ENCODE measurements around the gene PLEKHM1. TPM values are rescaled to one million over a fixed set of nuclear protein-coding genes. Genes with fewer than 3 reads are reported as not detected.
A peak's percentile ranks its signal among the peaks of the same experiment; 100 is the strongest.
"Not testable (repeated sequence)": the region's sequence is repeated elsewhere in the genome, so short reads cannot be mapped to it uniquely, and the experiment has no call there.

PLEKHM1 gene
- total RNA-seq (10 to 100 TPM in 1 of 2 donors, 1 to 10 TPM in 1; 8.5 to 15.8 TPM), polyA plus RNA-seq (1 to 10 TPM; 6.2 to 8.5 TPM)

GRCh38 chr17:45490615-45491433, at the start of gene PLEKHM1:
Gene PLEKHM1, minus strand, starts transcription at chr17:45490721. Its CDS starts 8,237 bp downstream, at chr17:45482484.
- 2% methylated on average over 54 of the region's 59 CpGs for WGBS
- TF ChIP-seq GABPA (IDR thresholded peaks at IDR 0.05 in 1 of 2, conservative IDR thresholded peaks at IDR 0.05 in 1 of 2) (peak in 1 of 2 donors; percentile 49), YY1 (IDR thresholded peaks at IDR 0.05) (peak; percentile 50), SP1 (IDR thresholded peaks at IDR 0.05) (peak; percentile 21)
- H3K27me3 ChIP-seq (ENCODE audit: control insufficient read depth in 4 of 4, insufficient read depth in 4 of 4, low read length in 3 of 4); H3K9me3 ChIP-seq (ENCODE audit: control insufficient read depth in 4 of 4, low read length in 3 of 4); H3K36me3 ChIP-seq (ENCODE audit: control insufficient read depth in 4 of 4, insufficient read depth in 3 of 4, low read depth in 1 of 4, low read length in 3 of 4); H3K4me1 ChIP-seq (ENCODE audit: control insufficient read depth in 4 of 4, insufficient read depth in 4 of 4, low read length in 3 of 4): not testable (repeated sequence)
- DNase-seq (ENCODE audit: low spot score): peak; percentile 84
- H3K9ac ChIP-seq (ENCODE audit: low read depth in 1 of 2, low read length in 2 of 2): peak within 1 kb of the TSS; percentile 28 to 60
- H3K4me3 ChIP-seq (ENCODE audit: low read depth in 1 of 3, low read length in 3 of 3): peak within 1 kb of the TSS in 2 of 3 donors; percentile 58 to 59
- peak within 1 kb of the TSS; percentile 67 to 75 for H3K27ac ChIP-seq (ENCODE audit: low read depth in 1 of 2, low read length in 2 of 2)

DNA sequence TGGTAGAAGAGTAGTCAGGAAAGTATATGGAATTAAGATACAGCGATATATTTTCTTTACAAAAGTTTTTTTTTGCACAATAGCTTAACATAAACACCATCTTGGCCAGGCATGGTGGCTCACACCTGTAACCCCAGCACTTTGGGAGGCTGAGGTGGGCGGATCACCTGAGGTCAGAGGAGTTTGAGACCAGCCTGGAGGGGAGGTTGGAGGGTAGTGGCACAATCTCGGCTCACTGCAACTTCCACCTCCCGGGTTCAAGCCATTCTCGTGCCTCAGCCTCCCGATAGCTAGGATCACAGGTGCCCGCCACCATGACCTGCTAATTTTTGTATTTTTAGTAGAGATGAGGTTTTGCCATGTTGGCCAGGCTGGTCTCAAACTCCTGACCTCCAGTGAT, 47.6 kb upstream of the PLEKHM1 start:
- not testable (repeated sequence) for H3K27me3 ChIP-seq (ENCODE audit: control insufficient read depth in 4 of 4, insufficient read depth in 4 of 4, low read length in 3 of 4); H3K4me1 ChIP-seq (ENCODE audit: control insufficient read depth in 4 of 4, insufficient read depth in 4 of 4, low read length in 3 of 4); H3K9me3 ChIP-seq (ENCODE audit: control insufficient read depth in 4 of 4, low read length in 3 of 4); H3K36me3 ChIP-seq (ENCODE audit: control insufficient read depth in 4 of 4, insufficient read depth in 3 of 4, low read depth in 1 of 4, low read length in 3 of 4); DNase-seq (ENCODE audit: low spot score); H3K4me3 ChIP-seq (ENCODE audit: low read depth in 1 of 3, low read length in 3 of 3); H3K9ac ChIP-seq (ENCODE audit: low read depth in 1 of 2, low read length in 2 of 2); H3K27ac ChIP-seq (ENCODE audit: low read depth in 1 of 2, low read length in 2 of 2)
- WGBS: 91% methylated on average over 6 of the region's 7 CpGs

DNA sequence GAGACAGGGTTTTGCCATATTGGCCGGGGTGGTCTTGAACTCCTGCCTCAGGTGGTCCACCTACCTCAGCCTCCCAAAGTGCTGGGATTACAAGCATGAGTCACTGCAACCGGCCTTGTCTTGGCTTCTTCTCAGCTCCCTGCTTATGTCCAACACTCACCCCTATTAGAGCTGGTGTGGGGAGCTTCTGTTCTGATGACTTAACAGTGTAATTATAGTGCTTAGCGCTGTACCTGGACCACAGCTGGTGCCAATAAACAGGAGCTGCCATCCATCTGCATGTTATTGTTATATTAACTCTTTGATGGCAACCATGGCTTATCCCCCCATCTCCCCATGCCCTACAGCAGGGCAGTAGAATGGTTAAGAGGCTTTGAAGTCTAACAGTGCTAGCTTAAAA, 15.6 kb upstream of the PLEKHM1 start:
- not testable (repeated sequence) for H3K4me1 ChIP-seq (ENCODE audit: control insufficient read depth in 4 of 4, insufficient read depth in 4 of 4, low read length in 3 of 4)

DNA sequence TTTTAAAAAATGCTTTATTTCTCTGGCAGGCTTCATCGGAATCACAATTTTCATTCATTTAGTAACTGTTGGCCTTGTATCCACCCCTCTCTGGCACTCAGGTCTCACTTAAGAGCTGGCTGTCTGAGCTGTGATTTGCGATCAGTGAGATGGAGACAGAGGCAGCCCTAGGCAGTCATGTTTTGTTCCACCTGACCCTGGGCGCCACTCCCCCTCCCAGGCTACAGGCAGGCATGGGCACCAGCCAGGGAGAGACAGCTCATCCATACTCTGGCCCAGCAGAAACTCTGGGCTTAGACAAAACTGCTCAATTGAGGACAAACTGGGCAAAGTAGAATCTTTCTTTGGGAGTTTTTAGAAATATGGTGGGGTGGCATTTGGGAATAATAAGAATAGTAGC, 14.7 kb upstream of the PLEKHM1 start:
- DNase-seq (ENCODE audit: low spot score); H3K27ac ChIP-seq (ENCODE audit: low read depth in 1 of 2, low read length in 2 of 2); H3K9me3 ChIP-seq (ENCODE audit: control insufficient read depth in 4 of 4, low read length in 3 of 4); H3K27me3 ChIP-seq (ENCODE audit: control insufficient read depth in 4 of 4, insufficient read depth in 4 of 4, low read length in 3 of 4); H3K4me1 ChIP-seq (ENCODE audit: control insufficient read depth in 4 of 4, insufficient read depth in 4 of 4, low read length in 3 of 4); H3K4me3 ChIP-seq (ENCODE audit: low read depth in 1 of 3, low read length in 3 of 3); H3K36me3 ChIP-seq (ENCODE audit: control insufficient read depth in 4 of 4, insufficient read depth in 3 of 4, low read depth in 1 of 4, low read length in 3 of 4); H3K9ac ChIP-seq (ENCODE audit: low read depth in 1 of 2, low read length in 2 of 2): not testable (repeated sequence)
- 89% methylated on average over 3 of the region's 3 CpGs for WGBS

More for the DNA sequence above, 15.6 kb upstream of the PLEKHM1 start:
- not testable (repeated sequence) for H3K9me3 ChIP-seq (ENCODE audit: control insufficient read depth in 4 of 4, low read length in 3 of 4); H3K27ac ChIP-seq (ENCODE audit: low read depth in 1 of 2, low read length in 2 of 2); H3K9ac ChIP-seq (ENCODE audit: low read depth in 1 of 2, low read length in 2 of 2); DNase-seq (ENCODE audit: low spot score); H3K27me3 ChIP-seq (ENCODE audit: control insufficient read depth in 4 of 4, insufficient read depth in 4 of 4, low read length in 3 of 4); H3K36me3 ChIP-seq (ENCODE audit: control insufficient read depth in 4 of 4, insufficient read depth in 3 of 4, low read depth in 1 of 4, low read length in 3 of 4); H3K4me3 ChIP-seq (ENCODE audit: low read depth in 1 of 3, low read length in 3 of 3)
- WGBS: 89% methylated on average over 3 of the region's 3 CpGs

DNA sequence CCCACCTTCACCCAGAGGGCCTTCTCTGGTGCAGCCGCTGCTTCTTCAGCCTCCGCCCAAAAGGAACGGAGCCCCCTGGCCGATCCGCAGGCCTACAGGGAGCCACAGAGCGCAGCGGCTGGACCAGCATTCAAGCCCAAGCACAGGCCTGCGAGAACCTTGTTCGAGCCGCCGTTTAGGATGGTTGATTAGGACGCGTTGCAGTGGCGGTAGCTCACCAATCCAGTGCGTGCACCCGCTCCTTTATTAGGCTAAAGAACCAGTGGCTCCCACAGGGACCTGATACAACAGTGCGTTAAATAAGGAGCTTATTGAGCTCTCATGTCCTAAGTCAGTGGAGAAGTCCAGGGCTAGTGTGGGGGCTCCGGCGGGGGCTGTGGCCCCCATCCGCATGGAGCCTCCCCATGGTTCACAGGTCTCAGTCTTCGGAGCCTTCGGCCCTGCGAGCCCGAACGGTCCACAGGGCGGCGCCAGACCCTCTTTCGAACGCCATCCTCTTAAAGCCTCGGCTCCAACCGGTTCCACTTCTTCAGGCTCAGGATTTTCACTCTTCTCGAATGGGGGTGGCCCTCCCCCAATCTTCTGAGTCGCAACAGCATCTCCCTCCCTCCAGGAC, 10.7 kb upstream of the PLEKHM1 start:
- H3K36me3 ChIP-seq (ENCODE audit: control insufficient read depth in 4 of 4, insufficient read depth in 3 of 4, low read depth in 1 of 4, low read length in 3 of 4); H3K4me3 ChIP-seq (ENCODE audit: low read depth in 1 of 3, low read length in 3 of 3); H3K27me3 ChIP-seq (ENCODE audit: control insufficient read depth in 4 of 4, insufficient read depth in 4 of 4, low read length in 3 of 4); H3K27ac ChIP-seq (ENCODE audit: low read depth in 1 of 2, low read length in 2 of 2); H3K4me1 ChIP-seq (ENCODE audit: control insufficient read depth in 4 of 4, insufficient read depth in 4 of 4, low read length in 3 of 4); H3K9me3 ChIP-seq (ENCODE audit: control insufficient read depth in 4 of 4, low read length in 3 of 4); H3K9ac ChIP-seq (ENCODE audit: low read depth in 1 of 2, low read length in 2 of 2); DNase-seq (ENCODE audit: low spot score): not testable (repeated sequence)
- peak in 1 of 2 donors; percentile 13 for TF ChIP-seq RAD21 (IDR thresholded peaks at IDR 0.05)
- WGBS: 25% methylated on average over 30 of the region's 33 CpGs

DNA sequence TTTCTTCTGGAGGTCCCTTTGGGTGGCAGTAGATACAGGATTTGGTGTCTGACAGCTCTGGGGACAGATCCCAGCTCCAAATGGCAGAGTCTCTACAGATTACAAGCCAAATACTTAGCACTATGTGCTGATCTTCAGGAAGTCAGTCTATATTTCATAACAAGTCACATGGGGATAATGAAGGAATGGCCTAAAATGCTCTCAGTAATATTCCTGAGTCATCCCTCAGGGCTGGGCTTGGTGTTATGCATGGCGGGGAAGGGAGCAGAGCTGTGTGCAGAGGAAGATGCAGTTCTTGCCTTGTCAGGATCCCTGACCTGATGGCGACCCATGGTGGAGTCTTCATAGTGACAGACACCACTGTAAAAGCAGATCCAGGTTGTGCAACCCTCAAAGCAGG, 10.0 kb upstream of the PLEKHM1 start:
- H3K9ac ChIP-seq (ENCODE audit: low read depth in 1 of 2, low read length in 2 of 2); H3K36me3 ChIP-seq (ENCODE audit: control insufficient read depth in 4 of 4, insufficient read depth in 3 of 4, low read depth in 1 of 4, low read length in 3 of 4); H3K27me3 ChIP-seq (ENCODE audit: control insufficient read depth in 4 of 4, insufficient read depth in 4 of 4, low read length in 3 of 4); H3K9me3 ChIP-seq (ENCODE audit: control insufficient read depth in 4 of 4, low read length in 3 of 4); H3K4me3 ChIP-seq (ENCODE audit: low read depth in 1 of 3, low read length in 3 of 3); DNase-seq (ENCODE audit: low spot score); H3K4me1 ChIP-seq (ENCODE audit: control insufficient read depth in 4 of 4, insufficient read depth in 4 of 4, low read length in 3 of 4); H3K27ac ChIP-seq (ENCODE audit: low read depth in 1 of 2, low read length in 2 of 2): not testable (repeated sequence)
- 79% methylated on average over 1 of the region's 2 CpGs for WGBS

DNA sequence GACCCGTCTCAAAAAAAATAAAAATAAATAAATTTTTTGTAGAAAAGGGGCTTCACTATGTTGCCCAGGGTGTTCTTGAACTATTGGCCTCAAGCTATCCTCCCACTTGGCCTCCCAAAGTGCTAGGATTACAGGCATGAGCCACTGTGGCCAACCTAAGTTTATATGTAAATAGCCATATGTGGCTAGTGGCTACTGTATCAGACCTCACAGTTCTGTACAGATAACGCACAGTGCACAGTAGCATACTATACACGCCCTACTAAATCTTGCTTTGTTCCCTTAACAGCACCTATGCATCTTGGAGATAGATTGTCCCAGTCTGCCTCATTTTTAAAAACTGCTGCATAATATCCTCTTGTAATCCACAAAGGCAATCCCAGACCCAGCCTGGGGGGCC, 8.7 kb upstream of the PLEKHM1 start:
- H3K36me3 ChIP-seq (ENCODE audit: control insufficient read depth in 4 of 4, insufficient read depth in 3 of 4, low read depth in 1 of 4, low read length in 3 of 4); H3K4me1 ChIP-seq (ENCODE audit: control insufficient read depth in 4 of 4, insufficient read depth in 4 of 4, low read length in 3 of 4); H3K9ac ChIP-seq (ENCODE audit: low read depth in 1 of 2, low read length in 2 of 2); H3K27ac ChIP-seq (ENCODE audit: low read depth in 1 of 2, low read length in 2 of 2); H3K27me3 ChIP-seq (ENCODE audit: control insufficient read depth in 4 of 4, insufficient read depth in 4 of 4, low read length in 3 of 4); H3K9me3 ChIP-seq (ENCODE audit: control insufficient read depth in 4 of 4, low read length in 3 of 4); H3K4me3 ChIP-seq (ENCODE audit: low read depth in 1 of 3, low read length in 3 of 3); DNase-seq (ENCODE audit: low spot score): not testable (repeated sequence)
- WGBS: 93% methylated on average over 3 of the region's 3 CpGs

- H3K27ac ChIP-seq (ENCODE audit: low read depth in 1 of 2, low read length in 2 of 2); H3K4me3 ChIP-seq (ENCODE audit: low read depth in 1 of 3, low read length in 3 of 3); H3K4me1 ChIP-seq (ENCODE audit: control insufficient read depth in 4 of 4, insufficient read depth in 4 of 4, low read length in 3 of 4); H3K9me3 ChIP-seq (ENCODE audit: control insufficient read depth in 4 of 4, low read length in 3 of 4); H3K27me3 ChIP-seq (ENCODE audit: control insufficient read depth in 4 of 4, insufficient read depth in 4 of 4, low read length in 3 of 4); DNase-seq (ENCODE audit: low spot score); H3K9ac ChIP-seq (ENCODE audit: low read depth in 1 of 2, low read length in 2 of 2); H3K36me3 ChIP-seq (ENCODE audit: control insufficient read depth in 4 of 4, insufficient read depth in 3 of 4, low read depth in 1 of 4, low read length in 3 of 4): not testable (repeated sequence)
- 82% methylated on average over 5 of the region's 6 CpGs for WGBS
These were observed 7.9 kb upstream of the PLEKHM1 start for GRCh38 chr17:45498377-45498776.
